Brain pericyte (primary cell): ENCODE data around the gene BBS5.

Experiments
- DNase-seq: peaks from one replicate; pipeline ENCODE4 v3.0.0-alpha.2; 2012; ENCODE audit warnings: low read depth, low spot score

BBS5 gene

DNA sequence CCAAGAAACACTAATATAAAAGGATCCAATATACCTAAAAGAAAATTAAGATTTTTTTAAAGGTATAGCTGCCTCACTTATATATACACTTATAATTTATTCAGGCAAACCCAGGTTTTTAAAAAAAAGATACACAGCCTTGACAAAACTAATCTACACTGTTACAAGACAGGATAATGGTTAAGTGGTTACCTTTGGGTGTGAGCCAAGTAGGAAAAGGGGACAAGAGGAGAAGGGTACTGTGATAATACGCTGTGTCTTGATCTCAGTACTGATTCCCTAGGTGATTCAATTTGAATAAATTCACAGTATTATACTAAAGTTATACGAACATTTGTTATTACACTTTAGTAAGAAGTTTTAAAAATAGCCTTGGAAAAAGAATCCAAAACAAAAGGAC is 60.9 kb downstream of the BBS5 start:
- no peak for DNase-seq

GRCh38 chr2:169542433-169542832 is 63.1 kb downstream of the BBS5 start:
- no peak for DNase-seq

- DNase-seq = no peak
Observed at GRCh38 chr2:169546756-169547155, 67.5 kb downstream of the BBS5 start.
